ENCODE data around the gene LRRK1. TPM values are rescaled to one million over a fixed set of nuclear protein-coding genes. Genes with fewer than 3 reads are reported as not detected.

Gene LRRK1
- total and polyA plus RNA-seq, 2 experiments from 2014 or later: 2.6 to 4.5 TPM

GRCh38 chr15:101043911-101044624 lies 124.9 kb downstream of the LRRK1 start:
- TF ChIP-seq CREB1 (CRISPR knock-in tag; IDR thresholded peaks at IDR 0.05; ENCODE audit: low read depth) (no peak), ZNF114 (CRISPR knock-in tag; IDR thresholded peaks at IDR 0.05) (no peak), JUNB (IDR thresholded peaks at IDR 0.05; ENCODE audit: unreplicated experiment) (no peak), ZNF462 (CRISPR knock-in tag; IDR thresholded peaks at IDR 0.05) (no peak), ZNF331 (CRISPR knock-in tag; IDR thresholded peaks at IDR 0.05; ENCODE audit: low read depth) (no peak), CTCF (conservative IDR thresholded peaks at IDR 0.05; ENCODE audit: low read depth in 2 of 2) (no peak), EZH2 (IDR thresholded peaks at IDR 0.05; ENCODE audit: low read depth, unreplicated experiment) (no peak), STAT1 (IDR thresholded peaks at IDR 0.05; ENCODE audit: unreplicated experiment) (no peak), POLR2AphosphoS5 (IDR thresholded peaks at IDR 0.05; ENCODE audit: low read depth) (no peak), NANOG (IDR thresholded peaks at IDR 0.05; ENCODE audit: borderline replicate concordance) (no peak), REST (IDR thresholded peaks at IDR 0.05; ENCODE audit: unreplicated experiment) (no peak), ETS1 (IDR thresholded peaks at IDR 0.05) (no peak), EZH2phosphoT487 (IDR thresholded peaks at IDR 0.05; ENCODE audit: unreplicated experiment) (no peak)
- H3K27ac Mint-ChIP-seq: no peak overlapping the region
- no peak overlapping the region for H3K27ac ChIP-seq (ENCODE audit: low read depth)

More at GRCh38 chr15:101043911-101044624, 124.9 kb downstream of the LRRK1 start:
- Histone ChIP-seq H3K4me1 (ENCODE audit: insufficient read depth) (peaks cover 18% of the 10 kb centered on the region), H3K4me2 (no peak overlapping the region), H2AFZ (no peak overlapping the region), H3K27me3 (ENCODE audit: insufficient read depth) (no peaks in the 10 kb centered on the region), H3F3A (replicated peaks; ENCODE audit: low read depth) (no peaks in the 10 kb centered on the region), H3K36me3 (ENCODE audit: insufficient read depth) (no peaks in the 10 kb centered on the region), H3K79me2 (replicated peaks; ENCODE audit: insufficient read depth) (no peaks in the 10 kb centered on the region), H3K4me3 (no peak overlapping the region), H3K9me2 (ENCODE audit: insufficient read depth) (no peaks in the 10 kb centered on the region), H4K20me1 (replicated peaks; ENCODE audit: insufficient read depth) (no peaks in the 10 kb centered on the region)
- ATAC-seq (no peak), DNase-seq (ENCODE audit: low spot score) (no peak)
- H3K4me1 Mint-ChIP-seq: peaks cover 32% of the 10 kb centered on the region
- no peaks in the 10 kb centered on the region for H3K9me3 Mint-ChIP-seq
- H3K4me3 Mint-ChIP-seq: no peak overlapping the region
- no peaks in the 10 kb centered on the region for H3K36me3 Mint-ChIP-seq (ENCODE audit: low read depth)
- peaks cover 30% of the 10 kb centered on the region for H3K27me3 Mint-ChIP-seq (ENCODE audit: insufficient read depth, low read depth, poor library complexity)

All from GM23338 (cell line).